Liver (tissue), 9 donors: Measurements from ENCODE around the gene PDE4B. TPM values are rescaled to one million over a fixed set of nuclear protein-coding genes. Genes with fewer than 3 reads are reported as not detected.

Experiments used
- DNase-seq: peaks from one replicate; pipeline ENCODE4 v3.0.0-alpha.2; 2017; ENCODE audit warnings: low spot score
- H3K27ac ChIP-seq, 2 donors: one replicate each; pipeline ENCODE4 v1.7.0; 2013; ENCODE audit warnings: inconsistent platforms in 2 of 2, low read length in 2 of 2, control low read depth in 1 of 2, low read depth in 1 of 2, mild to moderate bottlenecking in 1 of 2
- H3K27me3 ChIP-seq, 4 donors: one replicate each; pipeline versions ENCODE4 v1.6.1 to v1.7.0; 2013; ENCODE audit warnings: low read length in 3 of 4, inconsistent platforms in 1 of 4, mild to moderate bottlenecking in 1 of 4, moderate library complexity in 1 of 4; ENCODE audit not compliant: control insufficient read depth in 4 of 4, insufficient read depth in 4 of 4
- H3K36me3 ChIP-seq, 4 donors: one replicate each; pipeline versions ENCODE4 v1.6.1 to v1.7.0; 2013; ENCODE audit warnings: low read length in 3 of 4, mild to moderate bottlenecking in 3 of 4, low read depth in 1 of 4, moderate library complexity in 1 of 4; ENCODE audit not compliant: control insufficient read depth in 4 of 4, insufficient read depth in 3 of 4
- H3K4me1 ChIP-seq, 4 donors: one replicate each; pipeline versions ENCODE4 v1.6.1 to v1.7.0; 2013; ENCODE audit warnings: low read length in 3 of 4, mild to moderate bottlenecking in 3 of 4, moderate library complexity in 1 of 4; ENCODE audit not compliant: control insufficient read depth in 4 of 4, insufficient read depth in 4 of 4
- H3K4me3 ChIP-seq, 3 donors: one replicate each; pipeline versions ENCODE4 v1.6.1 to v1.7.0; 2013; ENCODE audit warnings: low read length in 3 of 3, control low read depth in 1 of 3, low read depth in 1 of 3, mild to moderate bottlenecking in 1 of 3
- H3K9ac ChIP-seq, 2 donors: one replicate each; pipeline ENCODE4 v1.7.0; 2013; ENCODE audit warnings: low read length in 2 of 2, mild to moderate bottlenecking in 2 of 2, moderate library complexity in 2 of 2, control low read depth in 1 of 2, low read depth in 1 of 2
- H3K9me3 ChIP-seq, 4 donors: one replicate each; pipeline versions ENCODE4 v1.6.1 to v1.7.0; 2013; ENCODE audit warnings: low read length in 3 of 4; ENCODE audit not compliant: control insufficient read depth in 4 of 4
- ATF3 ChIP-seq: IDR thresholded peaks from 2 replicates; pipeline ENCODE4 v1.6.1; 2016; ENCODE audit warnings: antibody characterized with exemption
- CTCF ChIP-seq: fragments of 150-350 bp; IDR thresholded peaks from 2 replicates; pipeline ENCODE4 v1.5.1; 2017; ENCODE audit warnings: improper control_type of control experiment, low read depth, low read length; ENCODE audit not compliant: missing input control
- EGR1 ChIP-seq, 2 donors: IDR thresholded peaks; 2 replicates each; pipeline ENCODE4 v1.6.1; 2016 to 2018; ENCODE audit warnings: antibody characterized with exemption in 2 of 2, low read depth in 2 of 2
- FOXA1 ChIP-seq: IDR thresholded peaks from 2 replicates; pipeline ENCODE4 v1.6.1; 2016; ENCODE audit warnings: antibody characterized with exemption
- FOXA2 ChIP-seq: IDR thresholded peaks from 2 replicates; pipeline ENCODE4 v1.6.1; 2016; ENCODE audit warnings: antibody characterized with exemption
- HNF4A ChIP-seq, 2 donors: conservative IDR thresholded peaks; 2 replicates each; pipeline ENCODE4 v1.6.1; 2016; ENCODE audit warnings: antibody characterized with exemption in 2 of 2, mild to moderate bottlenecking in 2 of 2
- HNF4G ChIP-seq: IDR thresholded peaks from 2 replicates; pipeline ENCODE4 v1.6.1; 2016; ENCODE audit warnings: antibody characterized with exemption
- MAX ChIP-seq: IDR thresholded peaks from 2 replicates; pipeline ENCODE4 v1.6.1; 2016; ENCODE audit warnings: antibody characterized with exemption
- NR2F2 ChIP-seq: IDR thresholded peaks from 2 replicates; pipeline ENCODE4 v1.6.1; 2016; ENCODE audit warnings: antibody characterized with exemption
- RAD21 ChIP-seq, 2 donors: IDR thresholded peaks; 2 replicates each; pipeline ENCODE4 v1.6.1; 2016; ENCODE audit warnings: antibody characterized with exemption in 2 of 2, mild to moderate bottlenecking in 2 of 2
- SP1 ChIP-seq: IDR thresholded peaks from 2 replicates; pipeline ENCODE4 v1.6.1; 2018; ENCODE audit warnings: antibody characterized with exemption, mild to moderate bottlenecking
- TAF1 ChIP-seq: conservative IDR thresholded peaks from 2 replicates; pipeline ENCODE4 v1.6.1; 2016; ENCODE audit warnings: antibody characterized with exemption, mild to moderate bottlenecking
- YY1 ChIP-seq: IDR thresholded peaks from 2 replicates; pipeline ENCODE4 v1.6.1; 2016; ENCODE audit warnings: antibody characterized with exemption, mild to moderate bottlenecking
- ZBTB33 ChIP-seq: IDR thresholded peaks from 2 replicates; pipeline ENCODE4 v1.6.1; 2016; ENCODE audit warnings: antibody characterized with exemption
- WGBS: extraction: QIAGEN DNeasy Blood & Tissue Kit; methylation state at CpG from one replicate; pipeline ENCODE4 v1.1.7; 2013; 5-methylcytosine and 5-hydroxymethylcytosine counted together
- polyA plus RNA-seq, 2 donors: library from polyadenylated mRNA; stranded (reverse) in 1 of 2; unstranded in 1 of 2; fragments of 200-250 nt in 1 of 2; fragments of >200 nt in 1 of 2; fragmentation: Nextera tagmentation in 1 of 2; extraction: Ambion mirVana in 1 of 2; gene quantifications; one replicate each; pipeline versions ENCODE4 v1.2.1 to v1.2.3, GENCODE V29; 2013 to 2015
- total RNA-seq, 2 donors: library from RNA; depleted of rRNA; stranded (reverse); fragments of >200 nt; gene quantifications; one replicate each; pipeline ENCODE4 v1.2.3, GENCODE V29; 2014
- donor health status: healthy.
- donor health status: healthy.
- donor health status: healthy.
- donor health status: healthy.
- donor health status: healthy.

Gene PDE4B
- total and polyA plus RNA-seq, 4 donors, result 1.9 to 3.9 (median 2.7) TPM

GRCh38 chr1:66041654-66042053, 249.0 kb downstream of the PDE4B start:
- Histone ChIP-seq H3K27ac (no peak overlapping the region), H3K4me3 (no peak overlapping the region), H3K27me3 (peaks cover 0 to 3% (median 1%) of the 10 kb centered on the region in 4 donors), H3K4me1 (no peaks in the 10 kb centered on the region), H3K9me3 (no peaks in the 10 kb centered on the region), H3K36me3 (no peaks in the 10 kb centered on the region), H3K9ac (no peak overlapping the region)
- no peak for DNase-seq
- WGBS, result 68% methylated on average over 1 of the region's 1 CpG
- TF ChIP-seq ZBTB33 (no peak), YY1 (no peak), CTCF (no peak), NR2F2 (no peak), ATF3 (no peak), HNF4A (conservative IDR thresholded peaks at IDR 0.05) (no peak), EGR1 (IDR thresholded peaks at IDR 0.05; ENCODE audit: low read depth in 2 of 2) (no peak), RAD21 (IDR thresholded peaks at IDR 0.05) (no peak), TAF1 (no peak), FOXA1 (no peak), MAX (no peak)

DNA sequence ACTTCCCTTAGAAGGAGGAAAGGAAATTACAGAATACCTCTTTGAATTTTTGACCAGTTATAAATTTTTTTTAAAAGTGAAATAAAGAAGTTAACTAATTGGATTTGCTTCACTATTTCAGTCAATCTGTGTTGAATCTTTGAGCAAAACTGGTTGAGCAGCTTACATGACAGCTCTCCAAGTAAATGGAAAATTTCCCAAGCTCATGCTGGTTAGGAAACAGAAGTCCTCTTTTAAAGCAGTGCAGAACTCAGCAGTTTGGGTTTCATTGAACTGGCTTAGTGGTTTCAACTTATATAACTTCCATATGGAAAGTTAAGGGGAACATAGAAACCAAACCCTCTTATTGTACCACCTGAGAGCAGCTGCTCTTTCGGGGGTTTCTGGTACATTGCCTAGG, 250.5 kb downstream of the PDE4B start:
- TF ChIP-seq CTCF (no peak), NR2F2 (no peak), FOXA2 (no peak), FOXA1 (no peak), ATF3 (no peak), HNF4G (no peak), SP1 (no peak)
- H3K9me3 ChIP-seq, result no peaks in the 10 kb centered on the region
- H3K27ac ChIP-seq, result no peak overlapping the region
- H3K9ac ChIP-seq, result no peak overlapping the region
- no peaks in the 10 kb centered on the region for H3K36me3 ChIP-seq
- H3K4me3 ChIP-seq, result no peak overlapping the region
- DNase-seq, result no peak
- 83% methylated on average over 1 of the region's 1 CpG for WGBS
- no peaks in the 10 kb centered on the region for H3K4me1 ChIP-seq
- H3K27me3 ChIP-seq, result peaks cover 0 to 5% (median 3%) of the 10 kb centered on the region in 4 donors
